ENCODE measurements around the gene PCNX2.

PCNX2 gene

GRCh38 chr1:233295237-233295974 is at the start of gene PCNX2:
Gene PCNX2, minus strand, starts transcription at chr1:233295725. Its CDS starts 247 bp downstream, at chr1:233295478.
- peak; percentile 31 to 34 for DNase-seq

- DNase-seq = no peak
Measured at GRCh38 chr1:233343262-233343661, 47.7 kb upstream of the PCNX2 start.

- DNase-seq = no peak
Measured at GRCh38 chr1:233342086-233342485, 46.6 kb upstream of the PCNX2 start.

GRCh38 chr1:233340966-233341516 is 45.5 kb upstream of the PCNX2 start:
- no peak for DNase-seq

GRCh38 chr1:233340031-233340555 is 44.6 kb upstream of the PCNX2 start:
- no peak for DNase-seq

- DNase-seq = no peak
Measured at GRCh38 chr1:233338102-233338501, 42.6 kb upstream of the PCNX2 start.

GRCh38 chr1:233337505-233337904 is 42.0 kb upstream of the PCNX2 start:
- no peak for DNase-seq

GRCh38 chr1:233336554-233337456 is 41.3 kb upstream of the PCNX2 start:
- no peak for DNase-seq

GRCh38 chr1:233334092-233334491 is 38.6 kb upstream of the PCNX2 start:
- no peak for DNase-seq

- DNase-seq = peak in 1 of 2 donors; percentile 27
Measured at GRCh38 chr1:233333086-233333485, 37.6 kb upstream of the PCNX2 start.

GRCh38 chr1:233331676-233332519 is 36.4 kb upstream of the PCNX2 start:
- no peak for DNase-seq

- peak in 1 of 2 donors; percentile 5 for DNase-seq
Measured at GRCh38 chr1:233328142-233328921, 32.8 kb upstream of the PCNX2 start.

GRCh38 chr1:233327651-233328141 is 32.2 kb upstream of the PCNX2 start, which contains the start of gene MAP3K21:
Gene MAP3K21, plus strand, starts transcription at chr1:233327724. Its CDS starts 305 bp downstream, at chr1:233328029.
- DNase-seq = no peak

- peak; percentile 91 to 92 for DNase-seq
Measured at GRCh38 chr1:233326811-233327650, 31.5 kb upstream of the PCNX2 start.

GRCh38 chr1:233326319-233326718 is 30.8 kb upstream of the PCNX2 start:
- no peak for DNase-seq

- DNase-seq = no peak
Measured at GRCh38 chr1:233323718-233324117, 28.2 kb upstream of the PCNX2 start.

- no peak for DNase-seq
Measured at GRCh38 chr1:233320023-233320422, 24.5 kb upstream of the PCNX2 start.

- DNase-seq = no peak
Measured at GRCh38 chr1:233319272-233319671, 23.7 kb upstream of the PCNX2 start.

GRCh38 chr1:233316473-233316872 is 20.9 kb upstream of the PCNX2 start:
- DNase-seq = no peak

- DNase-seq = no peak
Measured at GRCh38 chr1:233315718-233316301, 20.3 kb upstream of the PCNX2 start.

Measured in inflammatory macrophage treated with lipopolysaccharide for 1 hour (primary cell).